T-helper 2 cell treated with Interferon-gamma antibody and Interleukin-4, amounts not matched to agents 100 ng/mL and 5 ng/mL, for 36 hours (primary cell): Measurements from ENCODE around the gene CDKN2D. TPM values are rescaled to one million over a fixed set of nuclear protein-coding genes. Genes with fewer than 3 reads are reported as not detected.
"Not testable (repeated sequence)": the region's sequence is repeated elsewhere in the genome, so short reads cannot be mapped to it uniquely, and the experiment has no call there.

ENCODE experiments used
- intact Hi-C: fragments of 100-400 bp; cut with micrococcal nuclease; formaldehyde crosslinking; loops from one replicate; pipeline ENCODE4 v1.15.1; 2023
- total RNA-seq: library from RNA; stranded (reverse); gene quantifications from 2 replicates; pipeline ENCODE4 v1.2.3, GENCODE V29; 2022

Gene CDKN2D
- total RNA-seq, 1 donor from 2014 or later: 55.1 TPM

GRCh38 chr19:10582091-10582490 lies 13.3 kb upstream of the CDKN2D start:
- intact Hi-C loops: no loop called here

GRCh38 chr19:10580979-10581631 lies 12.3 kb upstream of the CDKN2D start:
- intact Hi-C loops: loop anchor here (1.0 kb wide), 2 partner anchors 63 to 118 kb away; no protein-coding TSS in a partner anchor

- intact Hi-C loops: no loop called here
These were observed 9.2 kb upstream of the CDKN2D start for GRCh38 chr19:10577951-10578350.

- intact Hi-C loops: no loop called here
These were observed 6.4 kb upstream of the CDKN2D start for GRCh38 chr19:10575011-10575716.

GRCh38 chr19:10574462-10574861 lies 5.7 kb upstream of the CDKN2D start:
- intact Hi-C loops: no loop called here

GRCh38 chr19:10573793-10574192 lies 5.0 kb upstream of the CDKN2D start:
- intact Hi-C loops: not testable (repeated sequence)

- intact Hi-C loops: loop anchor here (2.0 to 10.0 kb wide), 5 partner anchors 65 to 463 kb away; partner anchors contain the start of genes ANGPTL6, KEAP1 and PPAN
These were observed 535 bp downstream of the CDKN2D start for GRCh38 chr19:10568062-10568825.

GRCh38 chr19:10567656-10568055 lies 1.1 kb downstream of the CDKN2D start:
- intact Hi-C loops: loop anchor here (2.0 to 10.0 kb wide), 6 partner anchors 65 to 523 kb away; partner anchors contain the start of genes ANGPTL6, KEAP1 and PPAN

- intact Hi-C loops: loop anchor here (1.0 to 10.0 kb wide), 8 partner anchors 13 to 524 kb away; partner anchors contain the start of genes ANGPTL6, ATG4D, CARM1 and PPAN
These were observed 1.9 kb downstream of the CDKN2D start for GRCh38 chr19:10566658-10567410.

GRCh38 chr19:10566408-10566657 lies 2.4 kb downstream of the CDKN2D start:
- intact Hi-C loops: loop anchor here (1.0 to 10.0 kb wide), 8 partner anchors 12 to 524 kb away; partner anchors contain the start of genes ANGPTL6, ATG4D, CARM1 and PPAN

GRCh38 chr19:10565567-10566407 lies 3.0 kb downstream of the CDKN2D start, which contains the start of gene KRI1:
KRI1 (minus strand) TSS chr19:10566010; CDS start chr19:10565999, 11 bp downstream.
- intact Hi-C loops: loop anchor here (1.0 to 10.0 kb wide), 8 partner anchors 11 to 525 kb away; partner anchors contain the start of genes ANGPTL6, ATG4D, CARM1 and PPAN

- intact Hi-C loops: loop anchor here (5.0 to 10.0 kb wide), 4 partner anchors 88 to 460 kb away; partner anchors contain the start of genes ANGPTL6 and PPAN
These were observed 3.7 kb downstream of the CDKN2D start for GRCh38 chr19:10565028-10565566.

- intact Hi-C loops: loop anchor here (10.0 kb wide), 1 partner anchor 458 kb away; the partner anchor contains the start of genes ANGPTL6 and PPAN
These were observed 6.2 kb downstream of the CDKN2D start for GRCh38 chr19:10562609-10563008.

- intact Hi-C loops: loop anchor here (10.0 kb wide), 1 partner anchor 455 kb away; the partner anchor contains the start of genes ANGPTL6 and PPAN
These were observed 8.6 kb downstream of the CDKN2D start for GRCh38 chr19:10560154-10560553.

- intact Hi-C loops: no loop called here
These were observed 11.1 kb downstream of the CDKN2D start for GRCh38 chr19:10557603-10558197.

GRCh38 chr19:10555610-10555973 lies 13.2 kb downstream of the CDKN2D start:
- intact Hi-C loops: no loop called here

- intact Hi-C loops: loop anchor here (1.0 to 5.0 kb wide), 3 partner anchors 11 to 153 kb away; partner anchors contain the start of genes CDC37, KEAP1 and KRI1
These were observed 13.8 kb downstream of the CDKN2D start for GRCh38 chr19:10554760-10555609.

GRCh38 chr19:10553943-10554381 lies 14.8 kb downstream of the CDKN2D start:
- intact Hi-C loops: loop anchor here (1.0 to 5.0 kb wide), 3 partner anchors 12 to 152 kb away; partner anchors contain the start of genes CDC37, KEAP1 and KRI1
